ENCODE data around the gene LKAAEAR1.

DNA sequence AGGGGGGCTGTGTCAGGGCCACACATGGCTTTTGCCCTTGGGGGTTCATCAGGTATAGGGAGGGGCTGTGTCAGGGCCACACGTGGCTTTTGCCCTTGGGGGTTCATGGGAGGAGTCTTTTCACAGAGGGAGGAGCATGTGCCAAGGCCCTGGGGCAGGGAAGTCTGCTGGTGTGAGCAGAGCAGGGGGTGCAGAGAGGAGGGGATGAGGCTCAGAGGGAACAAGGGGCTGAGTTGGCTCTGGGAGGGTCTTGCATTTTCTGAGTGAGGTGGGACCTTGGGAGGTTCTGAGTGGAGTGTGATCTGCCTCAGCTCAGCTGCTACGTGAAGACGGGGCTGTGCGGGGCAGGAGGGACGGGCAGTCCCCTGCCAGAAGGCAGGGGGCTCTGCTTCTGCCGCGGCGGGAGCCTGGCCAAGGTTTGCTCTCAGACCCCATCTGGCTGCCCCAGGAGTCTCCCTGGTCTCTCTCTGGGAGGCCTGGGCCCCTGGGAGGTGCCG, 28.8 kb downstream of the LKAAEAR1 start:
- TF ChIP-seq, protein P1, sequence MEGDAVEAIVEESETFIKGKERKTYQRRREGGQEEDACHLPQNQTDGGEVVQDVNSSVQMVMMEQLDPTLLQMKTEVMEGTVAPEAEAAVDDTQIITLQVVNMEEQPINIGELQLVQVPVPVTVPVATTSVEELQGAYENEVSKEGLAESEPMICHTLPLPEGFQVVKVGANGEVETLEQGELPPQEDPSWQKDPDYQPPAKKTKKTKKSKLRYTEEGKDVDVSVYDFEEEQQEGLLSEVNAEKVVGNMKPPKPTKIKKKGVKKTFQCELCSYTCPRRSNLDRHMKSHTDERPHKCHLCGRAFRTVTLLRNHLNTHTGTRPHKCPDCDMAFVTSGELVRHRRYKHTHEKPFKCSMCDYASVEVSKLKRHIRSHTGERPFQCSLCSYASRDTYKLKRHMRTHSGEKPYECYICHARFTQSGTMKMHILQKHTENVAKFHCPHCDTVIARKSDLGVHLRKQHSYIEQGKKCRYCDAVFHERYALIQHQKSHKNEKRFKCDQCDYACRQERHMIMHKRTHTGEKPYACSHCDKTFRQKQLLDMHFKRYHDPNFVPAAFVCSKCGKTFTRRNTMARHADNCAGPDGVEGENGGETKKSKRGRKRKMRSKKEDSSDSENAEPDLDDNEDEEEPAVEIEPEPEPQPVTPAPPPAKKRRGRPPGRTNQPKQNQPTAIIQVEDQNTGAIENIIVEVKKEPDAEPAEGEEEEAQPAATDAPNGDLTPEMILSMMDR (IDR thresholded peaks at IDR 0.05), result no peak
- TF ChIP-seq, protein P2, sequence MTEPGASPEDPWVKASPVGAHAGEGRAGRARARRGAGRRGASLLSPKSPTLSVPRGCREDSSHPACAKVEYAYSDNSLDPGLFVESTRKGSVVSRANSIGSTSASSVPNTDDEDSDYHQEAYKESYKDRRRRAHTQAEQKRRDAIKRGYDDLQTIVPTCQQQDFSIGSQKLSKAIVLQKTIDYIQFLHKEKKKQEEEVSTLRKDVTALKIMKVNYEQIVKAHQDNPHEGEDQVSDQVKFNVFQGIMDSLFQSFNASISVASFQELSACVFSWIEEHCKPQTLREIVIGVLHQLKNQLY (CRISPR knock-in tag; IDR thresholded peaks at IDR 0.05), result no peak
- no peak for TF ChIP-seq NFYB (CRISPR knock-in tag; conservative IDR thresholded peaks at IDR 0.05; ENCODE audit: low read depth)
- no peak for TF ChIP-seq CREM (CRISPR knock-in tag; IDR thresholded peaks at IDR 0.05)
- TF ChIP-seq SOX15 (CRISPR knock-in tag; IDR thresholded peaks at IDR 0.05), result no peak

Measured in WTC11 (cell line).